Effector CD8-positive, alpha-beta T cell (primary cell): ENCODE measurements around the gene ZNF563.

Experiments
- DNase-seq: peaks from one replicate; lab custom pipeline; 2025; lab: John Stamatoyannopoulos, UW

ZNF563 gene

GRCh38 chr19:12294249-12295158 lies 38.9 kb downstream of the ZNF563 start, which contains the start of gene ZNF44:
Gene ZNF44 (minus strand): TSS chr19:12294883. CDS start chr19:12294694, 189 bp downstream.
- peak; percentile 92 for DNase-seq

GRCh38 chr19:12293777-12294248 lies 39.6 kb downstream of the ZNF563 start:
- peak; percentile 21 for DNase-seq

GRCh38 chr19:12289790-12290065 lies 43.7 kb downstream of the ZNF563 start:
- DNase-seq: no peak

GRCh38 chr19:12287958-12288500 lies 45.4 kb downstream of the ZNF563 start:
- no peak for DNase-seq

- DNase-seq: no peak
Measured at GRCh38 chr19:12284631-12285030, 48.8 kb downstream of the ZNF563 start.

- no peak for DNase-seq
Measured at GRCh38 chr19:12284226-12284625, 49.2 kb downstream of the ZNF563 start.

- DNase-seq: no peak
Measured at GRCh38 chr19:12278713-12279112, 54.7 kb downstream of the ZNF563 start.

GRCh38 chr19:12272980-12273901 lies 60.2 kb downstream of the ZNF563 start:
- DNase-seq: no peak

GRCh38 chr19:12272386-12272785 lies 61.0 kb downstream of the ZNF563 start:
- no peak for DNase-seq

- DNase-seq: no peak
Measured at GRCh38 chr19:12270854-12271253, 62.6 kb downstream of the ZNF563 start.
